CD4-positive, alpha-beta T cell treated with Interleukin-21 for 1 hour (primary cell): ENCODE results near the gene LIPH.
"Not testable (repeated sequence)": the region's sequence is repeated elsewhere in the genome, so short reads cannot be mapped to it uniquely, and the experiment has no call there.

Source experiments
- DNase-seq: peaks from one replicate; pipeline ENCODE4 v3.0.0-alpha.2; 2020

The LIPH gene

GRCh38 chr3:185484296-185484695 is 68.1 kb downstream of the LIPH start:
- no peak for DNase-seq

- DNase-seq = no peak
Measured at GRCh38 chr3:185479373-185479945, 72.9 kb downstream of the LIPH start.

GRCh38 chr3:185477316-185477715 is 75.1 kb downstream of the LIPH start:
- DNase-seq = no peak

GRCh38 chr3:185474922-185475321 is 77.5 kb downstream of the LIPH start:
- not testable (repeated sequence) for DNase-seq

GRCh38 chr3:185473290-185473815 is 79.0 kb downstream of the LIPH start:
- DNase-seq = no peak

- no peak for DNase-seq
Measured at GRCh38 chr3:185470323-185470722, 82.1 kb downstream of the LIPH start.

- no peak for DNase-seq
Measured at GRCh38 chr3:185469542-185469941, 82.8 kb downstream of the LIPH start.

GRCh38 chr3:185466123-185466522 is 86.3 kb downstream of the LIPH start:
- not testable (repeated sequence) for DNase-seq

- no peak for DNase-seq
Measured at GRCh38 chr3:185465471-185465870, 86.9 kb downstream of the LIPH start.

- DNase-seq = no peak
Measured at GRCh38 chr3:185460719-185461350, 91.6 kb downstream of the LIPH start.

GRCh38 chr3:185460309-185460708 is 92.1 kb downstream of the LIPH start:
- DNase-seq = no peak

GRCh38 chr3:185457376-185457775 is 95.0 kb downstream of the LIPH start:
- no peak for DNase-seq
